HK-2 (cell line): ENCODE measurements around the gene MED13.
A peak's percentile ranks its signal among the peaks of the same experiment; 100 is the strongest.

Experiments
- DNase-seq: peaks from one replicate; pipeline ENCODE4 v3.0.0-alpha.2; 2018; ENCODE audit not compliant: unreplicated experiment

Gene MED13, protein sequence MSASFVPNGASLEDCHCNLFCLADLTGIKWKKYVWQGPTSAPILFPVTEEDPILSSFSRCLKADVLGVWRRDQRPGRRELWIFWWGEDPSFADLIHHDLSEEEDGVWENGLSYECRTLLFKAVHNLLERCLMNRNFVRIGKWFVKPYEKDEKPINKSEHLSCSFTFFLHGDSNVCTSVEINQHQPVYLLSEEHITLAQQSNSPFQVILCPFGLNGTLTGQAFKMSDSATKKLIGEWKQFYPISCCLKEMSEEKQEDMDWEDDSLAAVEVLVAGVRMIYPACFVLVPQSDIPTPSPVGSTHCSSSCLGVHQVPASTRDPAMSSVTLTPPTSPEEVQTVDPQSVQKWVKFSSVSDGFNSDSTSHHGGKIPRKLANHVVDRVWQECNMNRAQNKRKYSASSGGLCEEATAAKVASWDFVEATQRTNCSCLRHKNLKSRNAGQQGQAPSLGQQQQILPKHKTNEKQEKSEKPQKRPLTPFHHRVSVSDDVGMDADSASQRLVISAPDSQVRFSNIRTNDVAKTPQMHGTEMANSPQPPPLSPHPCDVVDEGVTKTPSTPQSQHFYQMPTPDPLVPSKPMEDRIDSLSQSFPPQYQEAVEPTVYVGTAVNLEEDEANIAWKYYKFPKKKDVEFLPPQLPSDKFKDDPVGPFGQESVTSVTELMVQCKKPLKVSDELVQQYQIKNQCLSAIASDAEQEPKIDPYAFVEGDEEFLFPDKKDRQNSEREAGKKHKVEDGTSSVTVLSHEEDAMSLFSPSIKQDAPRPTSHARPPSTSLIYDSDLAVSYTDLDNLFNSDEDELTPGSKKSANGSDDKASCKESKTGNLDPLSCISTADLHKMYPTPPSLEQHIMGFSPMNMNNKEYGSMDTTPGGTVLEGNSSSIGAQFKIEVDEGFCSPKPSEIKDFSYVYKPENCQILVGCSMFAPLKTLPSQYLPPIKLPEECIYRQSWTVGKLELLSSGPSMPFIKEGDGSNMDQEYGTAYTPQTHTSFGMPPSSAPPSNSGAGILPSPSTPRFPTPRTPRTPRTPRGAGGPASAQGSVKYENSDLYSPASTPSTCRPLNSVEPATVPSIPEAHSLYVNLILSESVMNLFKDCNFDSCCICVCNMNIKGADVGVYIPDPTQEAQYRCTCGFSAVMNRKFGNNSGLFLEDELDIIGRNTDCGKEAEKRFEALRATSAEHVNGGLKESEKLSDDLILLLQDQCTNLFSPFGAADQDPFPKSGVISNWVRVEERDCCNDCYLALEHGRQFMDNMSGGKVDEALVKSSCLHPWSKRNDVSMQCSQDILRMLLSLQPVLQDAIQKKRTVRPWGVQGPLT (N-terminal part only)

GRCh38 chr17:62064791-62065563 lies at the start of gene MED13:
Gene MED13 (minus strand): TSS chr17:62065278. CDS start chr17:62065205, 73 bp downstream.
- peak; percentile 57 for DNase-seq

DNA sequence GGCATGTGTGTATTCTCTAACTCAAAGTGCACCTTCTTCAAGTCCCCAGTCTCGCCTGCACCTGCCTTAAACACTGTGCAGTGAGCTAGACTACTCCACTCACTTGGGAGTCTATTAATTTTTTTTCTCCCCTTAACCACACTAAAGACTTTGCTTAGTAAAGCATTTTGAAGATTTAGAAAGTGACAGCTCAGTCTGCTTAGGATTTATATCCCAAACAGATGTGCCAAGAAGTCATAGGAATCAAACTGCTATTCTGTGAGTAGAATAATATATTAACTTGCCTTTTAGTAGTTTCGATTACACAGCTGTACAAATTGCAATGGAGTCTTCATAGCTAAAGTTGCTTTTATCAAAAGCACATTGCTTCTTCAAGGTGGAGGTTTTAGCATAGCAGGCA lies 47.2 kb upstream of the MED13 start:
- DNase-seq = no peak

- DNase-seq = no peak
Observed at GRCh38 chr17:62111562-62112171, 46.6 kb upstream of the MED13 start.

DNA sequence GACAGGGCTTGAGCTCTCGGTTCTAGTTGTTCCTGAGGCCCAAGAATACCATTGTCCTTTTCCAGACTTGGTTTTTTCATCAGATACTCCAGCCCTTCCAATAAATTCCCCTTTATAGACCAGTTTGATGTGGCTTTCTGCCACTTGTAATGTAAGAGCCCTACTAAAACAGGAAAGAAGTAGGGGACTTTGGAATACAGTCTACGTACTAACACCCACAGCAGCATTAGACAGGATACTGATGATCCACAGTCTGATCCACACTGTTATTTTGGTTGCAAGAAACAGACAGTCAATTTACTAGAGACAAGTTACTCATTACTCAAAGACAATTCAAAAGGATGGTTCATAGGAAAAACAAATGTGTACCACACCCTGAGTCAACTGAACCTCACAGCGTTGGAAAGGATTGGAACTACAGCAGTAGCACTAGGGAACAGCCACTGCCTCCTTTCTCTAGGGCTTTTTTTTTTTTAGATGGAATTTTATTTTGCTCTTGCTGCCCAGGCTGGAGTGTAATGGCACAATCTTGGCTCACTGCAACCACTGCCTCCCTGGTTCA lies 45.9 kb upstream of the MED13 start:
- DNase-seq = no peak

- DNase-seq = no peak
Observed at GRCh38 chr17:62109924-62110323, 44.8 kb upstream of the MED13 start.

GRCh38 chr17:62109378-62109902 lies 44.4 kb upstream of the MED13 start:
- peak; percentile 76 for DNase-seq

- no peak for DNase-seq
Observed at GRCh38 chr17:62105861-62106260, 40.8 kb upstream of the MED13 start.

DNA sequence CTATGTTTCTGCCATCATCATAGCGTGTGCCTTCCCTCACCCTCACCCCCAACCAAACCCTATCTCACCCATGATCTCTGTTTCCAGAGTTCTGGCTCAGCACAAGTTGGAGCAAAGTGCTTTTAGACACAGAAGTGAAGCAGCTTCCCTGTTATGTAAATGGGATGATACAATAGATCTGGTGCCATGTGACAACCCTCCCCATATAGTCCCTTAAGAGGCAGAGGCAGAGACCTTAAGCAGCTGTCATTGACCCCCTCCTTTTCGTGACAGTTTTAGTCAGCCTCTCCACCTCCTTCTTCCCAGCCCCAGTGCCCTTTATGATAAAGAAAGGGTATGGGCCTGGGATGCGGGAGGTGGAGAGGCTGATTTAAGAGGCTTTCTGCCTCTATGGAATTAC lies 40.3 kb upstream of the MED13 start:
- DNase-seq = no peak

- DNase-seq = no peak
Observed at GRCh38 chr17:62101515-62101914, 36.4 kb upstream of the MED13 start.

- DNase-seq = no peak
Observed at GRCh38 chr17:62101090-62101489, 36.0 kb upstream of the MED13 start.

- no peak for DNase-seq
Observed at GRCh38 chr17:62100055-62100454, 35.0 kb upstream of the MED13 start.

GRCh38 chr17:62099532-62099931 lies 34.5 kb upstream of the MED13 start:
- no peak for DNase-seq

- no peak for DNase-seq
Observed at GRCh38 chr17:62098623-62099231, 33.6 kb upstream of the MED13 start.

- no peak for DNase-seq
Observed at GRCh38 chr17:62096401-62096670, 31.3 kb upstream of the MED13 start.

DNA sequence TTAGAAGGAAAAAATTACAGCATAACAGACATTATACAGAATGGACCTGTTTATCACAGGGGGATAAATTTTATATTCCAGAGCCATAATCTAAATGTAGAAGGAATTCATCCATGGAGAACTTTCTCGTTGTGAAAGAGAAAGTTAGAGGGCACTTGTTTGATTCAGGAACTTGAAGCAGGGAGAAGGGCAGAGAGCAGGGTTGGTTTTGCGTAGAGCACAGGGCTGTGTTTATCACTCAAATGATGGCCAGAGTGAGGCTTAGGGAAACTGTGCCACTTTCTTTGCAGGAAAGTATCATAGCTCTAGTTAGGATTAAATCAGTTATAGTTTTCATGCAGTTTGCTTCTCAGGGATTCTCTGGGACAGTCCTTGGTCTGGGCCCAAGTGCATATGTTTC lies 29.1 kb upstream of the MED13 start:
- DNase-seq = no peak

DNA sequence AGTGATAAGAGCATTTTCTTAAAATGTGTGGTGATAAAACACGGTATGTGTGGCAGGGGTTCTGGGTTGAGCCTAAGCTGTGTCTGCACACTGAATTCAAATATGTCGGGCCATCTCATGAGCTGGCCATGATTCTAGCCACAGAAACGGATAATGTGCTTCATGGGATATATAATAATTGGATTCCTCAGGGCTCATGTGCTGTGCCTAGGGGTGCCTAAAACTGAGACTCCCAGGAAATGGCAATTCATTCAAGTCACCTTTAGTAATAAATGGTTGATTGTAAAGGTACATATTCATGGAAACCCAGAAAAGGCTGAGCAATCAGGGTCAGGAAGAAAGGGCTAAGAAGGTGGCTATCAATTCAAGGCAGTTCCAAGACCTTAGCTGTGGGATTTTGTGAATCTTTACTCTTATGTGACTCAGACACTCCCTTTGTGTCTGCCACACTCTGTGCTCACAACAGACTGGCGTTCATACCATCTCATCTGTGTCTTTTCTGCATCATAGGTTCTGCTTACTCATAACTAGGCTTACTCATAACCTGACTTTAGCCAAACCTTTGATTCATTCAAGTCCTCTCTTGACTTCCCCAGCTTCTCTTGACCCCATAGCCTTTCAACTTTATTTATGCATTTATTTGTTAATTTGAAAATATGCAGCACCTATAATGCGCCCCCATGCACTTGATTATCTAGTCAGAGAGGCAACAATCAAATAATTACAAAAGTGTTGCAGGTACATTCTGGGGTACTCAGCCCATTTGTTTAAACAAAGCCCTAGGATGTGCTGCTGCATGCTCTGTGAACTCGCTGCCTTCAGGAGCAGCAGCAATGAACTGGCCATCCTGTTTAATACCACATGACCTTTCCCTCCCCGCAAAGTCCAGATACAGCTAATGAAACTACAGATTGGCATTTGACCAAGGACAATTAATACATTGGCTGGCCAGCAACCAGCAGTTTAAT lies 28.4 kb upstream of the MED13 start:
- DNase-seq = peak; percentile 41

GRCh38 chr17:62092784-62093183 lies 27.7 kb upstream of the MED13 start:
- DNase-seq = no peak

GRCh38 chr17:62091804-62092203 lies 26.7 kb upstream of the MED13 start:
- no peak for DNase-seq

- DNase-seq = no peak
Observed at GRCh38 chr17:62090868-62091267, 25.8 kb upstream of the MED13 start.
